HepG2 (cell line): ENCODE measurements around the gene SLC35D2. TPM values are rescaled to one million over a fixed set of nuclear protein-coding genes. Genes with fewer than 3 reads are reported as not detected.

ENCODE experiments used
- ESRRA ChIP-seq: sonication (generic); formaldehyde crosslinking; IDR thresholded peaks from 2 replicates; pipeline ENCODE4 v1.5.1; 2020; ENCODE audit warnings: mild to moderate bottlenecking, low read depth, missing genetic modification reagents
- GATAD1 ChIP-seq: IDR thresholded peaks from 2 replicates; pipeline ENCODE4 v1.6.1; 2016; ENCODE audit warnings: missing genetic modification reagents, missing compliant biosample characterization
- TCF7L2 ChIP-seq: IDR thresholded peaks from 2 replicates; pipeline ENCODE4 v1.6.1; 2011; ENCODE audit warnings: mild to moderate bottlenecking, low read depth, low read length, moderate library complexity
- ZHX2 ChIP-seq, 2 experiments: sonication (generic) in 1 of 2; formaldehyde crosslinking in 1 of 2; IDR thresholded peaks; 2 replicates each; pipeline versions ENCODE4 v1.6.1 to v1.9.0; 2014 to 2022; ENCODE audit warnings: antibody characterized with exemption in 1 of 2, borderline replicate concordance in 1 of 2, inconsistent platforms in 1 of 2, low read depth in 1 of 2, missing genetic modification reagents in 1 of 2
- ZNF142 ChIP-seq: sonication (generic); formaldehyde crosslinking; IDR thresholded peaks from 2 replicates; pipeline ENCODE4 v1.4.0; 2020; ENCODE audit warnings: missing genetic modification reagents
- ZNF326 ChIP-seq: sonication (generic); formaldehyde crosslinking; IDR thresholded peaks from 2 replicates; pipeline ENCODE4 v1.4.0; 2020; ENCODE audit warnings: missing genetic modification reagents, borderline replicate concordance
- ZNF460 ChIP-seq: sonication (generic); formaldehyde crosslinking; IDR thresholded peaks from 2 replicates; pipeline ENCODE4 v1.5.1; 2020; ENCODE audit warnings: missing genetic modification reagents, mild to moderate bottlenecking, borderline replicate concordance
- ZNF670 ChIP-seq: sonication (generic); formaldehyde crosslinking; IDR thresholded peaks from 2 replicates; pipeline ENCODE4 v1.8.0; 2022; ENCODE audit warnings: mild to moderate bottlenecking, missing genetic modification reagents, borderline replicate concordance
- ZNF792 ChIP-seq: IDR thresholded peaks from 2 replicates; pipeline ENCODE4 v1.6.1; 2016
- ZNF83 ChIP-seq: sonication (generic); formaldehyde crosslinking; IDR thresholded peaks from 2 replicates; pipeline ENCODE4 v1.4.0; 2020; ENCODE audit warnings: missing genetic modification reagents, mild to moderate bottlenecking, borderline replicate concordance
- ZNF878 ChIP-seq: sonication (generic); formaldehyde crosslinking; IDR thresholded peaks from 2 replicates; pipeline ENCODE4 v1.8.1; 2023; ENCODE audit warnings: mild to moderate bottlenecking, missing genetic modification reagents, moderate library complexity
- ZSCAN22 ChIP-seq: sonication (generic); formaldehyde crosslinking; IDR thresholded peaks from 2 replicates; pipeline ENCODE4 v1.4.0; 2020; ENCODE audit warnings: mild to moderate bottlenecking, missing genetic modification reagents
- ZUFSP ChIP-seq: sonication (generic); formaldehyde crosslinking; IDR thresholded peaks from 2 replicates; pipeline ENCODE4 v1.9.0; 2021; ENCODE audit warnings: missing genetic modification reagents, mild to moderate bottlenecking, borderline replicate concordance
- polyA plus RNA-seq, 8 experiments: library from polyadenylated mRNA; depleted of rRNA in 3 of 8; stranded (reverse) in 7 of 8; unstranded in 1 of 8; fragments of >200 nt; fragmentation: Illumina TruSeq in 4 of 8; extraction: Trizol in 4 of 8; gene quantifications; 2 replicates each; pipeline versions ENCODE4 v1.2.1 to v1.2.3, GENCODE V29; 2011 to 2016; ENCODE audit warnings: low read depth in 4 of 8, missing spikeins in 1 of 8, mixed read lengths in 1 of 8; ENCODE audit not compliant: insufficient read depth in 1 of 8
- total RNA-seq, 5 experiments: library from RNA; depleted of rRNA; stranded (reverse); fragments of >200 nt; fragmentation: Illumina TruSeq; extraction: Trizol; gene quantifications; 2 replicates each; pipeline ENCODE4 v1.2.3, GENCODE V29; 2016; ENCODE audit warnings: low read depth in 1 of 5

The SLC35D2 gene
- total and polyA plus RNA-seq, 2 of the 13 experiments (the other 11 are each of a cell fraction or from before 2014, with no cell fraction given), result 96.2 to 103 TPM

GRCh38 chr9:96418920-96419690, 35.6 kb upstream of the SLC35D2 start (continued):
- TF ChIP-seq ZHX2 (IDR thresholded peaks at IDR 0.05; ENCODE audit: low read depth), result no peak
- TF ChIP-seq ZHX2 (CRISPR knock-in tag; IDR thresholded peaks at IDR 0.05; ENCODE audit: borderline replicate concordance), result no peak
- no peak for TF ChIP-seq TCF7L2
- TF ChIP-seq ZUFSP (CRISPR knock-in tag), result no peak
- TF ChIP-seq ZNF460 (CRISPR knock-in tag), result no peak
- no peak for TF ChIP-seq ZNF878 (CRISPR knock-in tag)
- TF ChIP-seq ZSCAN22 (CRISPR knock-in tag), result no peak
- no peak; the same call in 1 of the 2 replicates for TF ChIP-seq ZNF670 (CRISPR knock-in tag)
- TF ChIP-seq ZNF326 (CRISPR knock-in tag), result no peak
- no peak for TF ChIP-seq ZNF83 (CRISPR knock-in tag)
- no peak for TF ChIP-seq ZNF792
- no peak for TF ChIP-seq ZNF142 (CRISPR knock-in tag)
- no peak for TF ChIP-seq ESRRA
- no peak for TF ChIP-seq GATAD1
